GM10266 (cell line): ENCODE data around the gene TARBP2.

ENCODE experiments used
- DNase-seq: peaks from one replicate; pipeline ENCODE4 v3.0.0; 2012; ENCODE audit errors: extremely low spot score
- CTCF ChIP-seq: IDR thresholded peaks from 2 replicates; pipeline ENCODE4 v1.5.1; 2012; ENCODE audit warnings: mild to moderate bottlenecking, low read depth; ENCODE audit not compliant: control insufficient read depth, insufficient read depth; ENCODE audit errors: missing control alignments

Gene TARBP2

GRCh38 chr12:53500776-53501614 lies at the start of gene TARBP2:
TSS of gene TARBP2 (plus strand) at chr12:53501283. CDS start at chr12:53501409, 126 bp downstream.
- DNase-seq, result peak; percentile 98
- TF ChIP-seq CTCF, result no peak

GRCh38 chr12:53451661-53452158 lies 49.4 kb upstream of the TARBP2 start, which contains the start of gene PCBP2:
TSS of gene PCBP2 (plus strand) at chr12:53452102. CDS start at chr12:53454801, 2,699 bp downstream.
- TF ChIP-seq CTCF, result peak; percentile 95
- DNase-seq, result peak; percentile 97

GRCh38 chr12:53452159-53453077 lies 48.7 kb upstream of the TARBP2 start:
- peak; percentile 39 for TF ChIP-seq CTCF
- peak; percentile 87 for DNase-seq

GRCh38 chr12:53453953-53454640 lies 47.0 kb upstream of the TARBP2 start:
- no peak for TF ChIP-seq CTCF
- DNase-seq, result no peak

- no peak for DNase-seq
- TF ChIP-seq CTCF, result no peak
Observed at GRCh38 chr12:53454707-53455106, 46.4 kb upstream of the TARBP2 start.

GRCh38 chr12:53456654-53457366 lies 44.3 kb upstream of the TARBP2 start:
- no peak for TF ChIP-seq CTCF
- no peak for DNase-seq
